ENCODE data around the gene TMCC1.

TMCC1 gene

GRCh38 chr3:129840707-129841360 lies 52.7 kb downstream of the TMCC1 start:
- no peaks in the 10 kb centered on the region for H3K9me3 ChIP-seq (ENCODE audit: insufficient read depth, low read depth, low read length)
- peaks cover 9% of the 10 kb centered on the region; the same call in 1 of the 2 replicates for H3K79me2 ChIP-seq (ENCODE audit: insufficient read depth, low read length)
- H3K4me1 ChIP-seq (ENCODE audit: insufficient read depth, low read length, poor library complexity, severe bottlenecking), result peaks cover 8% of the 10 kb centered on the region
- TF ChIP-seq CTCF (conservative IDR thresholded peaks at IDR 0.05; ENCODE audit: low read length), result no peak
- no peak for TF ChIP-seq EZH2phosphoT487 (IDR thresholded peaks at IDR 0.05; ENCODE audit: borderline replicate concordance)
- H4K20me1 ChIP-seq (ENCODE audit: insufficient read depth, low read length, poor library complexity, severe bottlenecking), result no peaks in the 10 kb centered on the region
- no peaks in the 10 kb centered on the region for H3F3A ChIP-seq (ENCODE audit: low read depth)
- no peaks in the 10 kb centered on the region for H3K36me3 ChIP-seq (ENCODE audit: insufficient read depth, low read length)
- no peak overlapping the region for H2AFZ ChIP-seq (ENCODE audit: low read length)
- no peak overlapping the region for H3K4me3 ChIP-seq (ENCODE audit: low read length, poor library complexity, severe bottlenecking)
- no peaks in the 10 kb centered on the region for H3K27me3 ChIP-seq (ENCODE audit: insufficient read depth, low read length, poor library complexity, severe bottlenecking)
- H3K9ac ChIP-seq (ENCODE audit: low read depth, low read length, poor library complexity, severe bottlenecking), result no peak overlapping the region
- H3K9me2 ChIP-seq (replicated peaks; ENCODE audit: low read depth, low read length), result no peaks in the 10 kb centered on the region
- no peak overlapping the region for H3K4me2 ChIP-seq (ENCODE audit: low read depth, low read length, poor library complexity, severe bottlenecking)

DNA sequence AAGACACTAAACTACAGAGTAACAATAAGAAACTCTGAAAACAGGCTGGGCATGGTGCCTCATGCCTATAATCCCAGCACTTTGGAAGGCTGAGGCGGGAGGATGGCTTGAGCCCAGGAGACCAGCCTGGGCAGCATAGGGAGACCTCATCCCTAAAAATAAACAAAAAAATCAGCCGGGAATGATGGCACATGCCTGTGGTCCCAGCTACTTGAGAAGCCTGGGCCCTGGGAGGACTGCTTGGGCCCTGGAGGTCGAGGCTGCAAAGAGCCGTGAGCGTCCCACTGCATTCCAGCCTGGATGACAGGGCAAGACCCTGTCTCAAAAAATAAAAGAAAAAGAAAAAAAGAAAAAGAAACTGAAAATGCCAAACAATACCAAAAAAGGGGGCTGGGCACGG lies 55.4 kb downstream of the TMCC1 start:
- H3K4me1 ChIP-seq (ENCODE audit: insufficient read depth, low read length, poor library complexity, severe bottlenecking), result peaks cover 8% of the 10 kb centered on the region
- H3K4me2 ChIP-seq (ENCODE audit: low read depth, low read length, poor library complexity, severe bottlenecking), result no peak overlapping the region
- no peaks in the 10 kb centered on the region for H3F3A ChIP-seq (ENCODE audit: low read depth)
- no peak overlapping the region for H3K4me3 ChIP-seq (ENCODE audit: low read length, poor library complexity, severe bottlenecking)
- H3K9me3 ChIP-seq (ENCODE audit: insufficient read depth, low read depth, low read length), result no peaks in the 10 kb centered on the region
- no peak for TF ChIP-seq CTCF (conservative IDR thresholded peaks at IDR 0.05; ENCODE audit: low read length)
- TF ChIP-seq EZH2phosphoT487 (IDR thresholded peaks at IDR 0.05; ENCODE audit: borderline replicate concordance), result no peak
- no peaks in the 10 kb centered on the region for H3K27me3 ChIP-seq (ENCODE audit: insufficient read depth, low read length, poor library complexity, severe bottlenecking)
- no peak overlapping the region for H2AFZ ChIP-seq (ENCODE audit: low read length)
- H3K9me2 ChIP-seq (replicated peaks; ENCODE audit: low read depth, low read length), result no peaks in the 10 kb centered on the region
- H3K79me2 ChIP-seq (ENCODE audit: insufficient read depth, low read length), result peaks cover 28% of the 10 kb centered on the region; the same call in 1 of the 2 replicates
- no peak overlapping the region for H3K9ac ChIP-seq (ENCODE audit: low read depth, low read length, poor library complexity, severe bottlenecking)
- no peaks in the 10 kb centered on the region for H4K20me1 ChIP-seq (ENCODE audit: insufficient read depth, low read length, poor library complexity, severe bottlenecking)
- H3K36me3 ChIP-seq (ENCODE audit: insufficient read depth, low read length), result no peaks in the 10 kb centered on the region

- no peaks in the 10 kb centered on the region for H4K20me1 ChIP-seq (ENCODE audit: insufficient read depth, low read length, poor library complexity, severe bottlenecking)
- H3K4me1 ChIP-seq (ENCODE audit: insufficient read depth, low read length, poor library complexity, severe bottlenecking), result peaks cover 8% of the 10 kb centered on the region
- peaks cover 29% of the 10 kb centered on the region; the same call in 1 of the 2 replicates for H3K79me2 ChIP-seq (ENCODE audit: insufficient read depth, low read length)
- TF ChIP-seq EZH2phosphoT487 (IDR thresholded peaks at IDR 0.05; ENCODE audit: borderline replicate concordance) (no peak), CTCF (conservative IDR thresholded peaks at IDR 0.05; ENCODE audit: low read length) (no peak)
- H3F3A ChIP-seq (ENCODE audit: low read depth), result no peaks in the 10 kb centered on the region
- H3K9me2 ChIP-seq (replicated peaks; ENCODE audit: low read depth, low read length), result no peaks in the 10 kb centered on the region
- H3K27me3 ChIP-seq (ENCODE audit: insufficient read depth, low read length, poor library complexity, severe bottlenecking), result no peaks in the 10 kb centered on the region
- H3K4me2 ChIP-seq (ENCODE audit: low read depth, low read length, poor library complexity, severe bottlenecking), result no peak overlapping the region
- H2AFZ ChIP-seq (ENCODE audit: low read length), result no peak overlapping the region
- no peaks in the 10 kb centered on the region for H3K9me3 ChIP-seq (ENCODE audit: insufficient read depth, low read depth, low read length)
- H3K36me3 ChIP-seq (ENCODE audit: insufficient read depth, low read length), result no peaks in the 10 kb centered on the region
- H3K4me3 ChIP-seq (ENCODE audit: low read length, poor library complexity, severe bottlenecking), result no peak overlapping the region
- H3K9ac ChIP-seq (ENCODE audit: low read depth, low read length, poor library complexity, severe bottlenecking), result no peak overlapping the region
Measured at GRCh38 chr3:129837065-129837642, 56.4 kb downstream of the TMCC1 start.
